HL-60 (cell line): ENCODE data around the gene FAM117A.

Source experiments
- CTCF ChIP-seq: IDR thresholded peaks from one replicate; pipeline ENCODE4 v1.5.1; 2011; ENCODE audit warnings: low read length, control low read depth, inconsistent platforms; ENCODE audit not compliant: insufficient read depth
- REST ChIP-seq: IDR thresholded peaks from 2 replicates; pipeline ENCODE4 v1.6.1; 2012; ENCODE audit warnings: low read depth; ENCODE audit not compliant: insufficient replicate concordance

GRCh38 chr17:49779156-49779738 is 15.3 kb upstream of the FAM117A start:
- TF ChIP-seq CTCF, result no peak
- TF ChIP-seq REST, result no peak
